SU-DHL-6 (cell line): ENCODE data around the gene ASTN2.

Source experiments
- H2AFZ ChIP-seq: fragments of 200-600 bp; sonication (generic); 2 replicates; pipeline ENCODE4 v1.6.1; 2014; ENCODE audit warnings: low read depth, mild to moderate bottlenecking, moderate library complexity, mixed read lengths, antibody characterized with exemption, low read length; ENCODE audit not compliant: severe bottlenecking
- H3F3A ChIP-seq: fragments of 200-600 bp; shearing (Covaris generic); 2 replicates; pipeline ENCODE4 v1.6.0; 2016; ENCODE audit warnings: antibody characterized with exemption, mild to moderate bottlenecking; ENCODE audit not compliant: insufficient read depth
- H3K27ac ChIP-seq: fragments of 200-600 bp; sonication (generic); 2 replicates; pipeline ENCODE4 v1.5.1; 2016; ENCODE audit warnings: low read depth, mild to moderate bottlenecking, low read length, moderate library complexity, mixed read lengths
- H3K27me3 ChIP-seq: fragments of 200-600 bp; sonication (generic), shearing (Covaris generic); 2 replicates; pipeline ENCODE4 v1.6.0; 2014; ENCODE audit warnings: mild to moderate bottlenecking, low read length
- H3K36me3 ChIP-seq: fragments of 200-600 bp; sonication (generic); 2 replicates; pipeline ENCODE4 v1.6.1; 2014; ENCODE audit warnings: mild to moderate bottlenecking, low read length, mixed read lengths
- H3K4me2 ChIP-seq: fragments of 300-600, 200-600 bp; shearing (Covaris generic), sonication (generic); 2 replicates; pipeline ENCODE4 v1.6.0; 2014; ENCODE audit warnings: low read length, low read depth, mild to moderate bottlenecking; ENCODE audit not compliant: poor library complexity, severe bottlenecking
- H3K4me3 ChIP-seq: fragments of 200-600 bp; sonication (generic); 2 replicates; pipeline ENCODE4 v1.5.1; 2014; ENCODE audit warnings: antibody characterized with exemption, low read length, mild to moderate bottlenecking, mixed read lengths; ENCODE audit not compliant: insufficient read depth, poor library complexity, severe bottlenecking
- H3K79me2 ChIP-seq: fragments of 200-600 bp; sonication (generic); 2 replicates; pipeline ENCODE4 v1.6.1; 2014; ENCODE audit warnings: mild to moderate bottlenecking, low read length, moderate library complexity; ENCODE audit not compliant: insufficient read depth
- H3K9ac ChIP-seq: fragments of 200-600 bp; sonication (generic); 2 replicates; pipeline ENCODE4 v1.7.0; 2014; ENCODE audit warnings: mild to moderate bottlenecking, low read length
- H3K9me2 ChIP-seq: fragments of 200-600 bp; sonication (generic); replicated peaks from 2 replicates; pipeline ENCODE4 v1.6.1; 2014; ENCODE audit warnings: low read length; ENCODE audit not compliant: insufficient read depth
- H3K9me3 ChIP-seq: fragments of 200-600 bp; sonication (generic); 2 replicates; pipeline ENCODE4 v1.6.1; 2014; ENCODE audit warnings: low read length, mixed read lengths; ENCODE audit not compliant: insufficient read depth
- H4K20me1 ChIP-seq: fragments of 200-600 bp; sonication (generic); 2 replicates; pipeline ENCODE4 v1.6.1; 2014; ENCODE audit warnings: low read depth, mild to moderate bottlenecking, antibody characterized with exemption, low read length, moderate library complexity, mixed read lengths
- EZH2phosphoT487 ChIP-seq: fragments of 200-600 bp; sonication (generic), shearing (Covaris generic); conservative IDR thresholded peaks from 2 replicates; pipeline ENCODE4 v1.6.1; 2018; ENCODE audit warnings: mild to moderate bottlenecking, antibody characterized with exemption, low read length, moderate library complexity, mixed read lengths
- TF ChIP-seq, protein P1 (sequence below): fragments of 200-600 bp; sonication (generic); IDR thresholded peaks from one replicate; pipeline ENCODE4 v1.5.1; 2017; ENCODE audit warnings: antibody characterized with exemption, mild to moderate bottlenecking, low read length, moderate library complexity; ENCODE audit not compliant: insufficient read depth, poor library complexity, severe bottlenecking

ASTN2 gene

DNA sequence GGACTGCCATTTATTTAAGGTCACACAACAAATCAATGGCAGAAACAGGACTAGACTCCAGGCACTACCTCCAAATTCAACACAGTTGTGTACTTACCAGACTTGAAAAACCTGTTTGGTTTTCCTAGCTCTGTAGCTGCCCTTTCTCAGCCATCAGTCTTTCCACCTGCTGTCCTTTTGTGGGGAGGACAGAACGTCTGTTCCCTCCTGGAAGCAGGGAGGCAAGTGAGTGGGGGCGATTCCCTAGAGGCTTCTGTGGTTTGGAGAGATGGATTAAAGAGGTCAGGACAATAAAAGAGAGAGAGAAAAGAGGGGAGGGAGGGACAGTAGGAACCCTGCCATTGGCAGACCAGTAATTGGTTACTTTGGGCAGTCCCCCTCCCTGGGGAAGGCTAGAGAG lies 14.7 kb downstream of the ASTN2 start:
- no peak overlapping the region for H3K9ac ChIP-seq
- H3K9me2 ChIP-seq = no peaks in the 10 kb centered on the region
- H3K27ac ChIP-seq = no peak overlapping the region
- no peaks in the 10 kb centered on the region for H3K79me2 ChIP-seq
- TF ChIP-seq, protein P1, sequence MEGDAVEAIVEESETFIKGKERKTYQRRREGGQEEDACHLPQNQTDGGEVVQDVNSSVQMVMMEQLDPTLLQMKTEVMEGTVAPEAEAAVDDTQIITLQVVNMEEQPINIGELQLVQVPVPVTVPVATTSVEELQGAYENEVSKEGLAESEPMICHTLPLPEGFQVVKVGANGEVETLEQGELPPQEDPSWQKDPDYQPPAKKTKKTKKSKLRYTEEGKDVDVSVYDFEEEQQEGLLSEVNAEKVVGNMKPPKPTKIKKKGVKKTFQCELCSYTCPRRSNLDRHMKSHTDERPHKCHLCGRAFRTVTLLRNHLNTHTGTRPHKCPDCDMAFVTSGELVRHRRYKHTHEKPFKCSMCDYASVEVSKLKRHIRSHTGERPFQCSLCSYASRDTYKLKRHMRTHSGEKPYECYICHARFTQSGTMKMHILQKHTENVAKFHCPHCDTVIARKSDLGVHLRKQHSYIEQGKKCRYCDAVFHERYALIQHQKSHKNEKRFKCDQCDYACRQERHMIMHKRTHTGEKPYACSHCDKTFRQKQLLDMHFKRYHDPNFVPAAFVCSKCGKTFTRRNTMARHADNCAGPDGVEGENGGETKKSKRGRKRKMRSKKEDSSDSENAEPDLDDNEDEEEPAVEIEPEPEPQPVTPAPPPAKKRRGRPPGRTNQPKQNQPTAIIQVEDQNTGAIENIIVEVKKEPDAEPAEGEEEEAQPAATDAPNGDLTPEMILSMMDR = no peak
- H3K4me2 ChIP-seq = no peak overlapping the region
- H3K9me3 ChIP-seq = no peaks in the 10 kb centered on the region
- H3K27me3 ChIP-seq = no peaks in the 10 kb centered on the region
- no peaks in the 10 kb centered on the region for H4K20me1 ChIP-seq
- H3K36me3 ChIP-seq = no peaks in the 10 kb centered on the region
- H3F3A ChIP-seq = no peaks in the 10 kb centered on the region
- H3K4me3 ChIP-seq = no peak overlapping the region
- no peak overlapping the region for H2AFZ ChIP-seq

GRCh38 chr9:117395151-117395650 lies 19.7 kb downstream of the ASTN2 start:
- Histone ChIP-seq H3K9me3 (no peaks in the 10 kb centered on the region), H3K79me2 (no peaks in the 10 kb centered on the region), H3K4me3 (no peak overlapping the region), H3K27me3 (no peaks in the 10 kb centered on the region), H2AFZ (no peak overlapping the region), H3K36me3 (no peaks in the 10 kb centered on the region), H3K9me2 (no peaks in the 10 kb centered on the region), H3K4me2 (no peak overlapping the region), H4K20me1 (no peaks in the 10 kb centered on the region), H3F3A (no peaks in the 10 kb centered on the region), H3K27ac (no peak overlapping the region), H3K9ac (no peak overlapping the region)
- TF ChIP-seq, protein P1 = no peak
- no peak for TF ChIP-seq EZH2phosphoT487

GRCh38 chr9:117394655-117395054 lies 20.2 kb downstream of the ASTN2 start:
- Histone ChIP-seq H3F3A (no peaks in the 10 kb centered on the region), H3K27me3 (no peaks in the 10 kb centered on the region), H3K9me3 (no peaks in the 10 kb centered on the region), H3K79me2 (no peaks in the 10 kb centered on the region), H3K9ac (no peak overlapping the region), H4K20me1 (no peaks in the 10 kb centered on the region), H3K4me3 (no peak overlapping the region), H3K9me2 (no peaks in the 10 kb centered on the region), H3K27ac (no peak overlapping the region), H3K4me2 (no peak overlapping the region), H3K36me3 (no peaks in the 10 kb centered on the region), H2AFZ (no peak overlapping the region)
- TF ChIP-seq EZH2phosphoT487 = no peak
- TF ChIP-seq, protein P1 = no peak
